ENCODE data around the gene DLX1.

DNA sequence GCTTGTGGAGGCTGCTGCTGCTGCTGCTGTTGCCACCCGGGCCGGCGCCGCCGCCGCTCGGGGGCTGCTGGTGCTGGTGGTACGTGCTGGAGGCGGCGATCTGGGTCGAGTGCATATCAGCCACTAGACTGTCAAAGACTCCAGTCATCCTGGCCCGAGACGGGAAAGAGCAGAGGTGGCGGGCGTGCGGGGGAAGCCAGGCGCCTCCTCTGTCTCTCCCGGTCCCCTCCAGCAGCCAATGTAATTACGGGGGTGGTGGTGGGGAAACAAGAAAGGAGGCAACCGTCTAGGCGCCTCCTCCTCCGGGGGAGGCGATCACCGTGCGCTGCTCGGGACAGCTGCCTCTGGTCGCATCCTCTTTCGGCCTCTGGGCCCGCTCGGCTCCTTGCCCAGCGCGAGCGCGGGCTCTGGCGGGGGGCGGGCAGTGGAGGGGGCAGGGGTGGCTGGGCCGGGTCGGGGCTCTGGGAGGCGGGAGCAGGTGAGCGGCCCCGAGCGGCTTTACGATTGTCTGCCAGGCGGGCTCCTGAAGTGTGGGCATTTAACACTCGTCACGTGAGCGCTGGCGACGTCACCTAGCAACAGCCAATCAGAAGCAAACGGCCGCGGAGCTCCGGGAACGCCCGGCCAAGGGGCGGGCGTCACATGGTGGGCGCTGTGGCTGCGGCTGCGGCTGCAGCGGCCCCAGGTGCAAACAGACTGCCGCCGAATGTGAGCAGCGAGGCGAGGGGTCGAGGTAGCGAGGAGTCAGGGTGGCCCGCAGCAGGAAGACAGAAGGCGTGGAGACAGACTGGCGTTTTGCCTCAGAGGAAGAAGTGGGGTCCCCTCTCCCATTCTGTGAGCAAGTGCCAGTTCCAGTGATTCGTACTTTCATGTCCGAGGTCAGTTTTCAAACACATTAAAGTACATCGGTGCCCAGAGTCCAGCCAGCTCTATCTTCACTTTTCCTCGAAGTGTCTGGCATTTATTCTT is 17.4 kb downstream of the DLX1 start, which contains the start of gene DLX2:
- TF ChIP-seq, protein P1, sequence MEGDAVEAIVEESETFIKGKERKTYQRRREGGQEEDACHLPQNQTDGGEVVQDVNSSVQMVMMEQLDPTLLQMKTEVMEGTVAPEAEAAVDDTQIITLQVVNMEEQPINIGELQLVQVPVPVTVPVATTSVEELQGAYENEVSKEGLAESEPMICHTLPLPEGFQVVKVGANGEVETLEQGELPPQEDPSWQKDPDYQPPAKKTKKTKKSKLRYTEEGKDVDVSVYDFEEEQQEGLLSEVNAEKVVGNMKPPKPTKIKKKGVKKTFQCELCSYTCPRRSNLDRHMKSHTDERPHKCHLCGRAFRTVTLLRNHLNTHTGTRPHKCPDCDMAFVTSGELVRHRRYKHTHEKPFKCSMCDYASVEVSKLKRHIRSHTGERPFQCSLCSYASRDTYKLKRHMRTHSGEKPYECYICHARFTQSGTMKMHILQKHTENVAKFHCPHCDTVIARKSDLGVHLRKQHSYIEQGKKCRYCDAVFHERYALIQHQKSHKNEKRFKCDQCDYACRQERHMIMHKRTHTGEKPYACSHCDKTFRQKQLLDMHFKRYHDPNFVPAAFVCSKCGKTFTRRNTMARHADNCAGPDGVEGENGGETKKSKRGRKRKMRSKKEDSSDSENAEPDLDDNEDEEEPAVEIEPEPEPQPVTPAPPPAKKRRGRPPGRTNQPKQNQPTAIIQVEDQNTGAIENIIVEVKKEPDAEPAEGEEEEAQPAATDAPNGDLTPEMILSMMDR (IDR thresholded peaks at IDR 0.05): no peak
- TF ChIP-seq POLR2A (IDR thresholded peaks at IDR 0.05) (no peak), EP300 (IDR thresholded peaks at IDR 0.05) (no peak)
